GM12801 (cell line): ENCODE results near the gene DERA.

ENCODE experiments used
- TF ChIP-seq, protein P1 (sequence below): IDR thresholded peaks from one replicate; pipeline ENCODE4 v1.5.1; 2011; ENCODE audit warnings: control low read depth; ENCODE audit not compliant: insufficient read length; ENCODE audit errors: extremely low read depth

The DERA gene

DNA sequence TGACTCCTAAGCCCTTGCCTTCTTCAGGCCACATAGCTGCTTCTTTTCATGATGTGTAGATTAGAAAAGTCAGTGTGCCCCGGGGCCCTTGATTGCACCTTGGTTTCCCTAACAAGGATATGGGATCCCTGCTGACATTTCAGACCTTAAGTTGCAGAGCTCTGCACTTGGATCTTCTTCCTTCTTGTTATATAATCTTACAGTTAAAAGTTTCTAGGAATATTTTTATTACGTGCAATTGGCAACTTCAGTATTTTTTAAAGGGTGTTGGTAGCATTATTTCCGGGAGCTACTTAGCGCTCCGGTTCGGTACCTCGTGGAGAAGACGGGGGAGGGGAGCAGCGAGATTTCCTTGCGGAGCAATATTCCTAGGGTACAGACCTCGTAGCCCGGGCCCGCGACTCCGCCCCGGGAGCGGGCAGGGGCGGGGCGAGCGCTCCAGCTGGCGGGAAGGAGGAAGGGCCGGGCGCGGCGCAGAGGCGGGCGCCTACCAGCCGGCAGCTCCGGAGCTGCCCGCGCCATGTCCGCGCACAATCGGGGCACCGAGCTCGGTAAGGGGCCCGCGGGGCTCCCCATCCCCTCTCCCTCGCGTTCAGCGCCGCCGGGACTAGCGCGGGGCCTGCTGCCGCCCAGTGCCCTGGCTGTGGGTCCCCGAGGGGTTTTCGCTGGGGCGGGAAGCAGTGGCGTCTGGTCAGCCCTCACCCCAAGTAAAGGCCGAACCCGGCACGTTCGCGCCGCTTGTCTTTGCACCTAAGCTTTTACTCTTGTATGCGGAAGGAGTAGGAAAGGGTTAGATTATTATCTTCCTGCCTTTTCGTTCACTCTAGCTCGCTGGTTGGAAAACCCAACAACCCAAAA, at the start of gene DERA:
TSS of gene DERA (plus strand) at position 469 of the 858 bp plus-strand sequence. CDS start at position 521, 52 bp downstream.
- TF ChIP-seq, protein P1, sequence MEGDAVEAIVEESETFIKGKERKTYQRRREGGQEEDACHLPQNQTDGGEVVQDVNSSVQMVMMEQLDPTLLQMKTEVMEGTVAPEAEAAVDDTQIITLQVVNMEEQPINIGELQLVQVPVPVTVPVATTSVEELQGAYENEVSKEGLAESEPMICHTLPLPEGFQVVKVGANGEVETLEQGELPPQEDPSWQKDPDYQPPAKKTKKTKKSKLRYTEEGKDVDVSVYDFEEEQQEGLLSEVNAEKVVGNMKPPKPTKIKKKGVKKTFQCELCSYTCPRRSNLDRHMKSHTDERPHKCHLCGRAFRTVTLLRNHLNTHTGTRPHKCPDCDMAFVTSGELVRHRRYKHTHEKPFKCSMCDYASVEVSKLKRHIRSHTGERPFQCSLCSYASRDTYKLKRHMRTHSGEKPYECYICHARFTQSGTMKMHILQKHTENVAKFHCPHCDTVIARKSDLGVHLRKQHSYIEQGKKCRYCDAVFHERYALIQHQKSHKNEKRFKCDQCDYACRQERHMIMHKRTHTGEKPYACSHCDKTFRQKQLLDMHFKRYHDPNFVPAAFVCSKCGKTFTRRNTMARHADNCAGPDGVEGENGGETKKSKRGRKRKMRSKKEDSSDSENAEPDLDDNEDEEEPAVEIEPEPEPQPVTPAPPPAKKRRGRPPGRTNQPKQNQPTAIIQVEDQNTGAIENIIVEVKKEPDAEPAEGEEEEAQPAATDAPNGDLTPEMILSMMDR: no peak

DNA sequence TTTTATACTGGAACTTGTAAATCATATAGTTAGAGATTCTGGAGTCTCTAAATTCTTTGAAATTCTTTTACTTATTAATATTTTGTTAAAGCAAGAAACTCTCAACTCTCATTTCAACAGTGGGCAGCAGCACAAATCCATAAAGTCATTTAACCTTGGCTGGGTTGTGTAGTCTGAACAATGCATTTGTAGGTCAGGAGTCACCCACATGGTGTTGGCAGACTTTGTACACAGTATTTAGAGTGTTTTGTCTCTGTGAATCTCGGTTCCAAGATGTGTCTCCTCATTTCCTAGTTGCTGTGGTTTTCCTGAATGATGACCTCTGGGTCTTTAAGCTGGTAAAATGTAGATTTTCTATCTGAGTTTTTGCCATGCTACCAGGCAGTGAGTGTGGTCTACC, 49.7 kb upstream of the DERA start:
- TF ChIP-seq, protein P1: no peak

DNA sequence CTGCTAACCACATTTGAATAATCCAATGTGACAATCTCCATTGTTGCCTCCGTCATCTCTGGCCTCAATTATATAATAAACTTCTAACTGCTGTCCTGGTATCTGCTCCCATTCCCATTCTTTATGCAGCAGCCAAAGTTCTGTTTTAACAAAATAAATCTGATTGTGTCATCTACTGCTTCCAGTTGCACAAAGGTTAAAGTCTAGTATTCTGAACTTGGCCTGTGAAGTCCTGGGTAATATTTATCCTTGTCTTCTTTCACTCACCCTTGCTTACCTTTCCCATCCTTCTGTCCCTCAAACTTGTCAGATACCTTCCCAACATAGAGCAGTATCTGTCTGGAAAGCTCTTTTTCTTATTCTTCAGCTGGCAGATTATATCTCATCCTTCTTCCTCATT, 48.3 kb upstream of the DERA start:
- TF ChIP-seq, protein P1: no peak

DNA sequence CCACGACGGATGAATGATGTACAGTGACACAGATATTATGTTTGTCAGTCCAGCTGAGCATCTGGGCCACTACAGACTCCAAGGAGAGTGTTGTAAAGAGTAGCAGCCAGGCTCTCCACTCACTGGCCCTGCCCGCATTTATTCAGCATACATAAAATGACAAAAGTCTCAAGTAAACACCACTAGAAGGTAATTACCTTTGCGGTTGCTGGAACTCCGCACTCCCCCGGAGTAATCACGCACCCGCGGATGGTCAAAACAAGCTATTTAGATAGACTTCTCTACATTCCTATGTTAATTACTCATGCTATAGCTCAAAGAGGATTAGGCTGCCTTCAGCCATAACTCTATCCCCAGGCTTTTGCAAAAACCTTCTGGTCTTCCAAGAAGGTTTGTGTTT, 47.8 kb upstream of the DERA start:
- TF ChIP-seq, protein P1: no peak

DNA sequence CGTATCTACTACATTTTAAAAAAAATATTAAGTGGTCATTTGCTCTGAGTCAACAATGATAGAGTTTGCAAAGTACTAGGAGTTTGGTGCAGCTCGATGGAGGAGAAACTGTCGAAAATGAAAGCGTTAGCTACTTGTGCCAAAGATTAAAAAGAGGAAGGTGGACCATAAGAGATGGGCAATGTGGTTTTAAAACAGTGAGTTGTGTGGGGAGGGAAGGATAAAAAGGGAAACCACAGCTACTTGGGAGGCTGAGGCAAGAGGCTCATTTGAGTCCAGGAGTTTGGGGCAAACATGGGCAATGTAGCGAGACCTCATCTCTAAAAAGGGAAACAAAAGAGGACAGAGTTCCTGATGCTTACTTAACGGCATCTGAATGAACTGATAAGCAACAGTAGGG, 47.1 kb upstream of the DERA start:
- TF ChIP-seq, protein P1: no peak

DNA sequence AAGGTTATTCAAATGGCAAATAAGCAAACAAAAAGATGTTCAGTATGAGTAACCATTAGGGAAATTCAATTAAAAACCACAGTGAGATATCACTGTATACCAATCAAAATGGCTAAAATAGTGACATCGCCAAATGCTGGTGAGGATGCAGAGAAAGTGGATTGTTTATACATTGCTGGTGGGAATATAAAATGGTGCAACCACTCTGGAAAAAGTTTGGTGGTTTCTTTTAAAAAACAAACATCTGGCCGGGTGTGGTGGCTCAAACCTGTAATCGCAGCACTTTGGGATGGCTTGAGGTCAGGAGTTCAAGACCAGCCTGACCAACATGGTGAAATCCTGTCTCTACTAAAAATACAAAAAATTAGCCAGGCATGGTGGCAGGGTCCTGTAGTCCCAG, 42.9 kb upstream of the DERA start:
- TF ChIP-seq, protein P1: no peak

DNA sequence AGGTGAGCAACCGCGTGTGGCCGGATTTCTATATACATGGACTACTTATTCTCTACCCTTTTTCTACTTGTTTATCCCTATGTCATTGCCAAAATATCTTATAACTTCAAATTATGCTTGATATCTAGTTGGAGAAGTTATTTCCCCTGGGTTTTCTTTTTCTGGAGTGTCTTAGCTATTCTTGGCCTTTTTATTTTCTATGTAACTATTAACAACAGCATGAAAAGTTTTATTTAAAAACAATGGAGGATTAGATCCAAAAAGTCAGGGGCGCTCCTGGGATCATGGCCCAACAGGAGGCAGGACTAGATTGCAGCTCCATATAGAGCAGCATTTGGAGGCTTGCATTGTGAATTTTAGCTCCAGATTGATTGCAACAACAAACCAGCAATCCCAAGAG, 37.6 kb upstream of the DERA start:
- TF ChIP-seq, protein P1: no peak
